Measurements from ENCODE around the gene NLGN4Y. TPM values are rescaled to one million over a fixed set of nuclear protein-coding genes. Genes with fewer than 3 reads are reported as not detected.
"Not testable (repeated sequence)": the region's sequence is repeated elsewhere in the genome, so short reads cannot be mapped to it uniquely, and the experiment has no call there.

The NLGN4Y gene
- total RNA-seq, 2 donors from 2014 or later, result 27.1 to 55.9 TPM

GRCh38 chrY:14834103-14835060 is 310.1 kb downstream of the NLGN4Y start:
- TF ChIP-seq CTCF (IDR thresholded peaks at IDR 0.05), result no peak
- DNase-seq (ENCODE audit: low spot score), result no peak
- no peaks in the 10 kb centered on the region for H3K36me3 ChIP-seq
- no peaks in the 10 kb centered on the region for H3K4me1 ChIP-seq (ENCODE audit: control insufficient read depth in 1 of 2, low read depth in 2 of 2)
- no peaks in the 10 kb centered on the region for H3K27me3 ChIP-seq (replicated peaks; ENCODE audit: insufficient read depth)
- H3K9me3 ChIP-seq, result no peaks in the 10 kb centered on the region
- ATAC-seq (ENCODE audit: insufficient number of reproducible peaks, low FRiP score, low read depth), result no peak
- no peak overlapping the region for H3K4me3 ChIP-seq
- H3K27ac ChIP-seq, result no peak overlapping the region

- no peak for TF ChIP-seq CTCF (IDR thresholded peaks at IDR 0.05)
- H3K4me3 ChIP-seq, result no peak overlapping the region
- no peaks in the 10 kb centered on the region for H3K9me3 ChIP-seq
- no peaks in the 10 kb centered on the region for H3K36me3 ChIP-seq
- DNase-seq (ENCODE audit: low spot score), result no peak
- H3K4me1 ChIP-seq (ENCODE audit: control insufficient read depth in 1 of 2, low read depth in 2 of 2), result no peaks in the 10 kb centered on the region
- H3K27ac ChIP-seq, result no peak overlapping the region
- no peaks in the 10 kb centered on the region for H3K27me3 ChIP-seq (replicated peaks; ENCODE audit: insufficient read depth)
- ATAC-seq (ENCODE audit: insufficient number of reproducible peaks, low FRiP score, low read depth), result no peak
Observed at GRCh38 chrY:14837466-14837865, 313.1 kb downstream of the NLGN4Y start.

GRCh38 chrY:14850734-14851133 is 326.4 kb downstream of the NLGN4Y start:
- Histone ChIP-seq H3K4me1 (ENCODE audit: control insufficient read depth in 1 of 2, low read depth in 2 of 2) (no peaks in the 10 kb centered on the region), H3K36me3 (no peaks in the 10 kb centered on the region), H3K27me3 (replicated peaks; ENCODE audit: insufficient read depth) (no peaks in the 10 kb centered on the region), H3K27ac (no peak overlapping the region), H3K4me3 (no peak overlapping the region), H3K9me3 (no peaks in the 10 kb centered on the region)
- TF ChIP-seq CTCF (IDR thresholded peaks at IDR 0.05), result no peak
- ATAC-seq (ENCODE audit: insufficient number of reproducible peaks, low FRiP score, low read depth), result no peak
- no peak for DNase-seq (ENCODE audit: low spot score)

- H3K4me3 ChIP-seq, result no peak overlapping the region
- no peak for DNase-seq (ENCODE audit: low spot score)
- no peaks in the 10 kb centered on the region for H3K4me1 ChIP-seq (ENCODE audit: control insufficient read depth in 1 of 2, low read depth in 2 of 2)
- H3K36me3 ChIP-seq, result no peaks in the 10 kb centered on the region
- ATAC-seq (ENCODE audit: insufficient number of reproducible peaks, low FRiP score, low read depth), result no peak
- no peaks in the 10 kb centered on the region for H3K27me3 ChIP-seq (replicated peaks; ENCODE audit: insufficient read depth)
- no peaks in the 10 kb centered on the region for H3K9me3 ChIP-seq
- no peak overlapping the region for H3K27ac ChIP-seq
- TF ChIP-seq CTCF (IDR thresholded peaks at IDR 0.05), result no peak
Observed at GRCh38 chrY:14860448-14860847, 336.1 kb downstream of the NLGN4Y start.

GRCh38 chrY:14861033-14861432 is 336.7 kb downstream of the NLGN4Y start:
- not testable (repeated sequence) for DNase-seq (ENCODE audit: low spot score); H3K27me3 ChIP-seq (replicated peaks; ENCODE audit: insufficient read depth); H3K36me3 ChIP-seq; H3K9me3 ChIP-seq; H3K4me1 ChIP-seq (ENCODE audit: control insufficient read depth in 1 of 2, low read depth in 2 of 2); H3K4me3 ChIP-seq; ATAC-seq (ENCODE audit: insufficient number of reproducible peaks, low FRiP score, low read depth); H3K27ac ChIP-seq
